HL-60 (cell line): ENCODE measurements around the gene RGMA.

Source experiments
- CTCF ChIP-seq: IDR thresholded peaks from one replicate; pipeline ENCODE4 v1.5.1; 2011; ENCODE audit warnings: low read length, control low read depth, inconsistent platforms; ENCODE audit not compliant: insufficient read depth
- POLR2AphosphoS5 ChIP-seq: IDR thresholded peaks from 2 replicates; pipeline ENCODE4 v1.6.1; 2012; ENCODE audit warnings: low read depth

- no peak for TF ChIP-seq CTCF
- TF ChIP-seq POLR2AphosphoS5: no peak
Observed at GRCh38 chr15:93110502-93111040, 21.6 kb upstream of the RGMA start.
